ENCODE data around the gene GABRR1.

The GABRR1 gene

DNA sequence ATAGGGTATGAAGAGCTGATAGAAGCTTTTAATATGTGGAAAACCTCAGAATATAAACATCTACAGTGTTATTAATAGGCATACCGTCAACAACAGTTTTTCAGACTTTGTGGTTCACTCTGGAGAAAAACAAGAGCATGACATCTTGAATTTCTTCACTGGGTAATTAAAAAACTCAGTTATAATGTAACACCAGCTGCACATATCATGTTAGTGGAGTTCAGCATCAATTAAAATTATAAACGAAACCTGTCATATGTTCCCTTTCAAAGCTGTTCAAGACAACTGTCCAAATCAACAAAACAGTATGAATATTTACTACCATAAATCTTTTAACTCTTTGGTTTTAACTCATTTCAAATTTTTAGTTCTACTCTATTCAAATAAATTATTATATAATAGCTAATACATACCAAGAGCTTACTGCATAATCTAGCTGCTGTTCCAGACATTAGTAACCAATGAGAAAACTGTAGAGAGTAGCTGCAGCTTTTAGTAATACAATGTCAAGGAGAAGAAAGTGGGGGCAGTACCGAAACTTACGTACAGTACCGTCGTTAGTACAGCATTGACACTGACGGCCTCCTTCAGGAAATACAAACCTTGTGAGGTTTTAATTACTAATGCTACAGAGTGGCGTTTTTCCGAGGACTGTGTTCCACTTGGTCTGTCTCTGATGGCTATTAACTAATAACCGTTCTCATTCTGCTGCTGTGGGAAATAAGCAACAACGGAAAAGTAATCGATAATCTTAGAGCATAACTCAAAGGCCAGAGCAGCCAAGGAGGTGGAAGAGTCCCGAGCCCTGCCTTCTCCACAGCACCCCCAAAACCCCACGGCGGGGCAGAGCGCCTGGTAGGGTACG is 71.8 kb downstream of the GABRR1 start:
- peak overlapping the region; percentile 46 for H3K4me3 ChIP-seq (ENCODE audit: low read depth, low read length)
- in situ Hi-C loops (cut with HindIII; ENCODE audit: low sequenced_read_pairs), result no loop called here
- no peak for TF ChIP-seq CTCF (IDR thresholded peaks at IDR 0.05; ENCODE audit: low read depth, low read length)
- DNase-seq (ENCODE audit: low read depth, low spot score), result peak; percentile 41

- no peak overlapping the region for H3K4me3 ChIP-seq (ENCODE audit: low read depth, low read length)
- no peak for DNase-seq (ENCODE audit: low read depth, low spot score)
- in situ Hi-C loops (cut with HindIII; ENCODE audit: low sequenced_read_pairs), result no loop called here
- no peak for TF ChIP-seq CTCF (IDR thresholded peaks at IDR 0.05; ENCODE audit: low read depth, low read length)
Measured at GRCh38 chr6:89144354-89144906, 72.7 kb downstream of the GABRR1 start.

DNA sequence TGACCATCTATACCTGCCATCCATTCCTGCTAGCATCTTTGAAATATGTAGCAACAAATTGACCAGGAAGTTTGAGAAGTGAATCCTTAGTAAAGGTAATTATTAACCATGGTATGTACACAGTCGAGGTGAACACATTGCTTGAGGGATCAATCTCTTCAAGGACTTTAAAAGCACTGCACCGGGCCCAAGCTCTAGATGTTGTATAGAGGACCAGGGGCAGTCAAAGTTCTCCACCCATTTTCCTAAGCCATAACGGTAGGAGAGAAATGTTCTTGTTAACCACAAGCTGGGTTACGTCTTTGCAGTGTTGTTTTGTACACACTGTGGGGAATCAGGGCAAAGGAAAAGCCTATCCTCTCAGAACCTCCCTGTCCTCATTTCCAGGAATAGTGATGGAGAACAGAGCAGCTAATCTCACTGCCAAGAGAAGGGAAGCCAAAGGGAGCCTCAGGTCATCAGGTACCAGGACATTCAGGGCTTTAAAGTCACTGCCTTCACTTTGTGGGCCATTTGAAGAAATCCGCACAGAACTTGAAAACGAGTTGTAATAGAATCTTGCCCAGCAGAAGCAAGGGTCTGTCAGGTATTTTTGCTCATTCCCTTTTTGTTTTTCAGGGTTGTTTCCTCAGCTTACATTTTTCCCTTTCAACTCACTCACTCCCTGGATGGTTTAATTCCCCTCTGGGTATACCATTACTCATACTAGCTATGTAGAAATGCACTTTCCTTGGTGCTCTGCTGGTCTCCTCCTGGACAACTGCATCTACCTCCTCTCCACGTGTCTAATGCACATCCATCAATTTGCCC is 76.6 kb downstream of the GABRR1 start:
- in situ Hi-C loops (cut with HindIII; ENCODE audit: low sequenced_read_pairs), result no loop called here
- TF ChIP-seq CTCF (IDR thresholded peaks at IDR 0.05; ENCODE audit: low read depth, low read length), result no peak
- no peak for DNase-seq (ENCODE audit: low read depth, low spot score)
- H3K4me3 ChIP-seq (ENCODE audit: low read depth, low read length), result no peak overlapping the region

- in situ Hi-C loops (cut with HindIII; ENCODE audit: low sequenced_read_pairs), result no loop called here
- DNase-seq (ENCODE audit: low read depth, low spot score), result no peak
- TF ChIP-seq CTCF (IDR thresholded peaks at IDR 0.05; ENCODE audit: low read depth, low read length), result no peak
- no peak overlapping the region for H3K4me3 ChIP-seq (ENCODE audit: low read depth, low read length)
Measured at GRCh38 chr6:89139509-89140346, 77.4 kb downstream of the GABRR1 start.

- H3K4me3 ChIP-seq (ENCODE audit: low read depth, low read length), result no peak overlapping the region
- no peak for DNase-seq (ENCODE audit: low read depth, low spot score)
- TF ChIP-seq CTCF (IDR thresholded peaks at IDR 0.05; ENCODE audit: low read depth, low read length), result no peak
- in situ Hi-C loops (cut with HindIII; ENCODE audit: low sequenced_read_pairs), result no loop called here
Measured at GRCh38 chr6:89138173-89138572, 79.0 kb downstream of the GABRR1 start.

DNA sequence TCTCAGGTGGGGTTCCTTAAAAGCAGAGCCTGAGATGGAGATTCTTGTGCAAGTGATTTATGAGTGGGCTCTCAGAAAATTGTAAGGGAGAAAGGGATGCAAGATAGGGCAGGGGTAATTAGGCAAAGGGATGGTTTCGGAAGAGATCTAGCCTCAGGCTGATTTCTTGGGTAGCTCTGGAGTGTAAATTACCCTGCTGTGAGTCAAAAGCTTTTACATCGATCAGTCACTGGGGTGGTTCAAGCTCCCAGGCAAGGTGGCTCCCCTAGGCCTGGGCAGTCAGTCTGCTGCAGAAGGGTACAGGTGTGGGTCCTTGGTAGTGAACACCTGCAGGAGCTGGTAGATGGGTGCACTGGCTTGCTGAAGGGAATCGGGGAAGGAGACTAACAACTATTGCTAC is 82.4 kb downstream of the GABRR1 start:
- TF ChIP-seq CTCF (IDR thresholded peaks at IDR 0.05; ENCODE audit: low read depth, low read length), result no peak
- no peak for DNase-seq (ENCODE audit: low read depth, low spot score)
- H3K4me3 ChIP-seq (ENCODE audit: low read depth, low read length), result no peak overlapping the region
- in situ Hi-C loops (cut with HindIII; ENCODE audit: low sequenced_read_pairs), result no loop called here

Data from astrocyte of the spinal cord (primary cell).